ENCODE results near the gene TANC1.

TANC1 gene

GRCh38 chr2:159177957-159178356 lies 209.5 kb downstream of the TANC1 start:
- Histone ChIP-seq H3K9ac (ENCODE audit: low read depth in 1 of 2, low read length in 2 of 2) (no peak overlapping the region), H3K36me3 (ENCODE audit: control insufficient read depth in 2 of 2, insufficient read depth in 2 of 2, low read length in 2 of 2) (peaks cover 41 to 47% of the 10 kb centered on the region in 2 donors), H3K27ac (ENCODE audit: low read depth in 2 of 2, low read length in 2 of 2) (no peak overlapping the region), H3K27me3 (ENCODE audit: control insufficient read depth in 2 of 2, insufficient read depth in 2 of 2, low read length in 2 of 2) (no peaks in the 10 kb centered on the region), H3K4me3 (ENCODE audit: low read length in 2 of 2) (no peak overlapping the region), H3K9me3 (ENCODE audit: control insufficient read depth in 2 of 2, low read length in 2 of 2) (no peaks in the 10 kb centered on the region), H3K4me1 (ENCODE audit: control insufficient read depth in 2 of 2, insufficient read depth in 2 of 2, low read length in 2 of 2) (no peaks in the 10 kb centered on the region)

GRCh38 chr2:159179096-159179495 lies 210.7 kb downstream of the TANC1 start:
- no peak overlapping the region for H3K9ac ChIP-seq (ENCODE audit: low read depth in 1 of 2, low read length in 2 of 2)
- H3K4me1 ChIP-seq (ENCODE audit: control insufficient read depth in 2 of 2, insufficient read depth in 2 of 2, low read length in 2 of 2) = no peaks in the 10 kb centered on the region
- H3K27ac ChIP-seq (ENCODE audit: low read depth in 2 of 2, low read length in 2 of 2) = no peak overlapping the region
- no peak overlapping the region for H3K4me3 ChIP-seq (ENCODE audit: low read length in 2 of 2)
- no peaks in the 10 kb centered on the region for H3K27me3 ChIP-seq (ENCODE audit: control insufficient read depth in 2 of 2, insufficient read depth in 2 of 2, low read length in 2 of 2)
- peaks cover 35 to 45% of the 10 kb centered on the region in 2 donors for H3K36me3 ChIP-seq (ENCODE audit: control insufficient read depth in 2 of 2, insufficient read depth in 2 of 2, low read length in 2 of 2)
- no peaks in the 10 kb centered on the region for H3K9me3 ChIP-seq (ENCODE audit: control insufficient read depth in 2 of 2, low read length in 2 of 2)

DNA sequence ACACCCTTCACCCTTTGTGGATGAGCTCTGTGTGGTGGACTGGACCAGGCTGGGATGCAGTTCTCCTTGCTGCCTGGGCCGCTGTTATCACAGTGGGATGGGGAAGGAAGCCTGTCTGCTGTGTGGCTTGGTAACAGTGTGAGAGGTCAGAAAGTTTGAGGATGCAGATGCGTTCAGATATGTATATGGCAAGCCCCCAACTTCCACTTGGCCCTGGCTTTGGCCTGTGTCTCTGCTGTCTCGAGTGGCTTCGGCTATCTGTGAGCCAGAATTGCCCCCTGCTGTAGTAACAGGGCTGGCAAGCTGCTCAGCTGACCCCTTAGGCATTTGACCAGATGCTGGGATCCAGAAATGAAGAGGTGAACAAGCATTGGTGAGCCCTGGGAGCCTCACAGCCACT lies 211.3 kb downstream of the TANC1 start:
- H3K9me3 ChIP-seq (ENCODE audit: control insufficient read depth in 2 of 2, low read length in 2 of 2) = no peaks in the 10 kb centered on the region
- H3K27ac ChIP-seq (ENCODE audit: low read depth in 2 of 2, low read length in 2 of 2) = no peak overlapping the region
- no peaks in the 10 kb centered on the region for H3K4me1 ChIP-seq (ENCODE audit: control insufficient read depth in 2 of 2, insufficient read depth in 2 of 2, low read length in 2 of 2)
- no peaks in the 10 kb centered on the region for H3K27me3 ChIP-seq (ENCODE audit: control insufficient read depth in 2 of 2, insufficient read depth in 2 of 2, low read length in 2 of 2)
- H3K4me3 ChIP-seq (ENCODE audit: low read length in 2 of 2) = no peak overlapping the region
- no peak overlapping the region for H3K9ac ChIP-seq (ENCODE audit: low read depth in 1 of 2, low read length in 2 of 2)
- peaks cover 34 to 39% of the 10 kb centered on the region in 2 donors for H3K36me3 ChIP-seq (ENCODE audit: control insufficient read depth in 2 of 2, insufficient read depth in 2 of 2, low read length in 2 of 2)

- Histone ChIP-seq H3K36me3 (ENCODE audit: control insufficient read depth in 2 of 2, insufficient read depth in 2 of 2, low read length in 2 of 2) (peaks cover 42 to 49% of the 10 kb centered on the region in 2 donors), H3K9me3 (ENCODE audit: control insufficient read depth in 2 of 2, low read length in 2 of 2) (no peaks in the 10 kb centered on the region), H3K27me3 (ENCODE audit: control insufficient read depth in 2 of 2, insufficient read depth in 2 of 2, low read length in 2 of 2) (no peaks in the 10 kb centered on the region), H3K27ac (ENCODE audit: low read depth in 2 of 2, low read length in 2 of 2) (no peak overlapping the region), H3K4me3 (ENCODE audit: low read length in 2 of 2) (no peak overlapping the region), H3K4me1 (ENCODE audit: control insufficient read depth in 2 of 2, insufficient read depth in 2 of 2, low read length in 2 of 2) (no peaks in the 10 kb centered on the region), H3K9ac (ENCODE audit: low read depth in 1 of 2, low read length in 2 of 2) (no peak overlapping the region)
Measured at GRCh38 chr2:159183346-159183745, 214.9 kb downstream of the TANC1 start.

GRCh38 chr2:159185401-159186130 lies 217.1 kb downstream of the TANC1 start:
- Histone ChIP-seq H3K9me3 (ENCODE audit: control insufficient read depth in 2 of 2, low read length in 2 of 2) (no peaks in the 10 kb centered on the region), H3K27ac (ENCODE audit: low read depth in 2 of 2, low read length in 2 of 2) (no peak overlapping the region), H3K4me3 (ENCODE audit: low read length in 2 of 2) (no peak overlapping the region), H3K4me1 (ENCODE audit: control insufficient read depth in 2 of 2, insufficient read depth in 2 of 2, low read length in 2 of 2) (no peaks in the 10 kb centered on the region), H3K9ac (ENCODE audit: low read depth in 1 of 2, low read length in 2 of 2) (no peak overlapping the region), H3K27me3 (ENCODE audit: control insufficient read depth in 2 of 2, insufficient read depth in 2 of 2, low read length in 2 of 2) (no peaks in the 10 kb centered on the region), H3K36me3 (ENCODE audit: control insufficient read depth in 2 of 2, insufficient read depth in 2 of 2, low read length in 2 of 2) (peaks cover 36 to 41% of the 10 kb centered on the region in 2 donors)

- Histone ChIP-seq H3K27ac (ENCODE audit: low read depth in 2 of 2, low read length in 2 of 2) (no peak overlapping the region), H3K4me3 (ENCODE audit: low read length in 2 of 2) (no peak overlapping the region), H3K4me1 (ENCODE audit: control insufficient read depth in 2 of 2, insufficient read depth in 2 of 2, low read length in 2 of 2) (no peaks in the 10 kb centered on the region), H3K9me3 (ENCODE audit: control insufficient read depth in 2 of 2, low read length in 2 of 2) (no peaks in the 10 kb centered on the region), H3K9ac (ENCODE audit: low read depth in 1 of 2, low read length in 2 of 2) (no peak overlapping the region), H3K27me3 (ENCODE audit: control insufficient read depth in 2 of 2, insufficient read depth in 2 of 2, low read length in 2 of 2) (no peaks in the 10 kb centered on the region), H3K36me3 (ENCODE audit: control insufficient read depth in 2 of 2, insufficient read depth in 2 of 2, low read length in 2 of 2) (peaks cover 40 to 46% of the 10 kb centered on the region in 2 donors)
Measured at GRCh38 chr2:159186462-159186861, 218.0 kb downstream of the TANC1 start.

- Histone ChIP-seq H3K9me3 (ENCODE audit: control insufficient read depth in 2 of 2, low read length in 2 of 2) (no peaks in the 10 kb centered on the region), H3K36me3 (ENCODE audit: control insufficient read depth in 2 of 2, insufficient read depth in 2 of 2, low read length in 2 of 2) (peaks cover 42 to 52% of the 10 kb centered on the region in 2 donors), H3K4me1 (ENCODE audit: control insufficient read depth in 2 of 2, insufficient read depth in 2 of 2, low read length in 2 of 2) (no peaks in the 10 kb centered on the region), H3K27ac (ENCODE audit: low read depth in 2 of 2, low read length in 2 of 2) (no peak overlapping the region), H3K4me3 (ENCODE audit: low read length in 2 of 2) (no peak overlapping the region), H3K9ac (ENCODE audit: low read depth in 1 of 2, low read length in 2 of 2) (no peak overlapping the region), H3K27me3 (ENCODE audit: control insufficient read depth in 2 of 2, insufficient read depth in 2 of 2, low read length in 2 of 2) (no peaks in the 10 kb centered on the region)
Measured at GRCh38 chr2:159187106-159187505, 218.7 kb downstream of the TANC1 start.

DNA sequence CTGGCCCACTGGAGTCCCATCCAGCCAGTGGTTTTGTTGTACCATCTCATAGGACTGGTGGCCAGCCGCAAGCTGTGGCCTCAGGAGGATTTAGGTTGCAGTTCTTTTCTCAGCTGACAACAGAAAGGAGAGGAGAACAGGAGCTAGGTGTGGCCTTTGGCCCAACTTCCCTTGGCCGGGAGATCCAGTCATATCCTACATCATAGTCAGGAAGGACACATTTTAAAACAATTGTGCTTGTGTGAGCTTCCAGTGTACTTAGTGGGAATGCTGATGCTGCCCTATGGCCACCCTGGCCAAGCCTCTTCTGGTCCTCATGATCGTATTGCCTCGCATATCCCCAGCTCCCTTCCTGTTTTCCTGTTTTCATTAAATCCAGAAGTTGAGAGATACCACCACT lies 220.0 kb downstream of the TANC1 start:
- no peaks in the 10 kb centered on the region for H3K9me3 ChIP-seq (ENCODE audit: control insufficient read depth in 2 of 2, low read length in 2 of 2)
- H3K36me3 ChIP-seq (ENCODE audit: control insufficient read depth in 2 of 2, insufficient read depth in 2 of 2, low read length in 2 of 2) = peaks cover 42 to 54% of the 10 kb centered on the region in 2 donors
- H3K27ac ChIP-seq (ENCODE audit: low read depth in 2 of 2, low read length in 2 of 2) = no peak overlapping the region

GRCh38 chr2:159192371-159192918 lies 224.0 kb downstream of the TANC1 start:
- Histone ChIP-seq H3K9ac (ENCODE audit: low read depth in 1 of 2, low read length in 2 of 2) (no peak overlapping the region), H3K4me1 (ENCODE audit: control insufficient read depth in 2 of 2, insufficient read depth in 2 of 2, low read length in 2 of 2) (no peaks in the 10 kb centered on the region), H3K9me3 (ENCODE audit: control insufficient read depth in 2 of 2, low read length in 2 of 2) (no peaks in the 10 kb centered on the region), H3K27me3 (ENCODE audit: control insufficient read depth in 2 of 2, insufficient read depth in 2 of 2, low read length in 2 of 2) (no peaks in the 10 kb centered on the region), H3K36me3 (ENCODE audit: control insufficient read depth in 2 of 2, insufficient read depth in 2 of 2, low read length in 2 of 2) (peaks cover 46 to 59% of the 10 kb centered on the region in 2 donors), H3K4me3 (ENCODE audit: low read length in 2 of 2) (no peak overlapping the region), H3K27ac (ENCODE audit: low read depth in 2 of 2, low read length in 2 of 2) (no peak overlapping the region)

More for the DNA sequence above, 220.0 kb downstream of the TANC1 start:
- Histone ChIP-seq H3K9ac (ENCODE audit: low read depth in 1 of 2, low read length in 2 of 2) (no peak overlapping the region), H3K27me3 (ENCODE audit: control insufficient read depth in 2 of 2, insufficient read depth in 2 of 2, low read length in 2 of 2) (no peaks in the 10 kb centered on the region), H3K4me3 (ENCODE audit: low read length in 2 of 2) (no peak overlapping the region), H3K4me1 (ENCODE audit: control insufficient read depth in 2 of 2, insufficient read depth in 2 of 2, low read length in 2 of 2) (no peaks in the 10 kb centered on the region)

- peaks cover 47 to 64% of the 10 kb centered on the region in 2 donors for H3K36me3 ChIP-seq (ENCODE audit: control insufficient read depth in 2 of 2, insufficient read depth in 2 of 2, low read length in 2 of 2)
- H3K9me3 ChIP-seq (ENCODE audit: control insufficient read depth in 2 of 2, low read length in 2 of 2) = no peaks in the 10 kb centered on the region
- no peaks in the 10 kb centered on the region for H3K4me1 ChIP-seq (ENCODE audit: control insufficient read depth in 2 of 2, insufficient read depth in 2 of 2, low read length in 2 of 2)
- H3K27me3 ChIP-seq (ENCODE audit: control insufficient read depth in 2 of 2, insufficient read depth in 2 of 2, low read length in 2 of 2) = no peaks in the 10 kb centered on the region
- no peak overlapping the region for H3K9ac ChIP-seq (ENCODE audit: low read depth in 1 of 2, low read length in 2 of 2)
- no peak overlapping the region for H3K27ac ChIP-seq (ENCODE audit: low read depth in 2 of 2, low read length in 2 of 2)
- H3K4me3 ChIP-seq (ENCODE audit: low read length in 2 of 2) = no peak overlapping the region
Measured at GRCh38 chr2:159193791-159194190, 225.4 kb downstream of the TANC1 start.
